ENCODE measurements around the gene MSH4. TPM values are rescaled to one million over a fixed set of nuclear protein-coding genes. Genes with fewer than 3 reads are reported as not detected.

MSH4 gene
- total RNA-seq, 1 donor from 2014 or later = 0.20 TPM

DNA sequence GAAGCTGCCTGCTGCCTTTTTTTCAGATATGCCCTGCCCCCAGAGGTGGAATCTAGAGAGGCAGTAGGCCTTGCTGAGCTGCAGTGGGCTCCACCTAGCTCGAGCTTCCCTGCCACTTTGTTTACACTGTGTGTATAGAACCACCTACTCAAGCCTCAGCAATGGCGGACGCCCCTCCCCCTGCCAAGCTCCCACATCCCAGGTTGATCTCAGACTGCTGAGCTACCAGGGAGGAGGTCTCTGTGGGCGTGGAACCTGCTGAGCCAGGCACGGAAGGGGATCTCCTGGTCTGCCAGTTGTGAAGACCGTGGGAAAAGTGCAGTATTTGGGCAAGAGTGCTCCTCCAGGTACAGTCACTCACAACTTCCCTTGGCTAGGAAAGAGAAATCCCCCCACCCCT lies 65.1 kb downstream of the MSH4 start:
- peaks cover 16% of the 10 kb centered on the region for H3K27me3 Mint-ChIP-seq (ENCODE audit: low read depth)
- no peaks in the 10 kb centered on the region for H3K4me1 Mint-ChIP-seq (ENCODE audit: low read depth)
- TF ChIP-seq CTCF (IDR thresholded peaks at IDR 0.05) = no peak
- no peak for DNase-seq (ENCODE audit: low spot score)
- H3K9me3 Mint-ChIP-seq (ENCODE audit: low read depth) = no peaks in the 10 kb centered on the region
- H3K27ac Mint-ChIP-seq (ENCODE audit: unreplicated experiment) = no peak overlapping the region
- no peaks in the 10 kb centered on the region for H3K36me3 Mint-ChIP-seq (ENCODE audit: low read depth)
- no peak overlapping the region for H3K4me3 Mint-ChIP-seq (ENCODE audit: unreplicated experiment)

DNA sequence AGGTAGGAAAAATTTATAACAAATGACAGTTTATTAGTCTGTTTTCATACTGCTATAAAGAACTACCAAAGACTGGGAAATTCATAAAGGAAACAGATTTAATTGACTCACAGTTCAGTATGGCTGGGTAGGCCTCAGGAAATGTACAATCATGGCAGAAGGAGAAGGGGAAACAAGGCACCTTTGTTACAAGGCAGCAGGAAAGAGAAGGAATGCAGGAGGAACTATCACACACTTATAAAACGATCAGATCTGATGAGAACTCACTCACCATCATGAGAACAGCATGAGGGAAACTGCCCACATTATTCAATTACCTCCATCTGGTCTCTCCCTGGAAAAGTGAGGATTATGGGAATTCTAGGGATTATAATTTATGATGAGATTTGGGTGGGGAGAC lies 74.3 kb downstream of the MSH4 start:
- Mint-ChIP-seq H3K4me1 (ENCODE audit: low read depth) (no peaks in the 10 kb centered on the region), H3K27me3 (ENCODE audit: low read depth) (no peaks in the 10 kb centered on the region), H3K9me3 (ENCODE audit: low read depth) (peaks cover 2% of the 10 kb centered on the region), H3K4me3 (ENCODE audit: unreplicated experiment) (no peak overlapping the region), H3K27ac (ENCODE audit: unreplicated experiment) (no peak overlapping the region), H3K36me3 (ENCODE audit: low read depth) (no peaks in the 10 kb centered on the region)
- DNase-seq (ENCODE audit: low spot score) = no peak
- TF ChIP-seq CTCF (IDR thresholded peaks at IDR 0.05) = no peak

GRCh38 chr1:75879985-75880384 lies 83.3 kb downstream of the MSH4 start:
- no peak for DNase-seq (ENCODE audit: low spot score)
- Mint-ChIP-seq H3K4me3 (ENCODE audit: unreplicated experiment) (no peak overlapping the region), H3K36me3 (ENCODE audit: low read depth) (no peaks in the 10 kb centered on the region), H3K27me3 (ENCODE audit: low read depth) (peaks cover 4% of the 10 kb centered on the region), H3K4me1 (ENCODE audit: low read depth) (no peaks in the 10 kb centered on the region), H3K27ac (ENCODE audit: unreplicated experiment) (no peak overlapping the region), H3K9me3 (ENCODE audit: low read depth) (no peaks in the 10 kb centered on the region)
- TF ChIP-seq CTCF (IDR thresholded peaks at IDR 0.05) = no peak

DNA sequence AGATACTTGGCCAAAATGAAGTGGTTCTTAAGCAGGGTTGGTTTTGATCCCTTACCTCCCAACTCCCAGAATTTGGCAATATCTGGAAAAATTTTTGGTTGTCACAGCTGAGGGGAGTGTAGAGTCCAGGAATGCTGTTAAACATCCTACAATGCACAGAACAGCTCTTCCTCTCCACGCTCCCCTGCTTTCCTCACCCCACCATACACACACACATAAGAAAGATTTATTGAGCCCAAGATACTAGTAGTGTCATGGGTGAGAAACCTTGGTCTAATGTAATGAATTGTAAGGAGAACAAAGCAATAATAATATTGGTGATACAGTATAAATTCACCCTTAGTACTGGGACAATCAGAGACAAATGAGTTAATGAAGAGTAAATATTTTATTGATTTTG lies 87.8 kb downstream of the MSH4 start:
- Mint-ChIP-seq H3K36me3 (ENCODE audit: low read depth) (no peaks in the 10 kb centered on the region), H3K27me3 (ENCODE audit: low read depth) (no peaks in the 10 kb centered on the region), H3K9me3 (ENCODE audit: low read depth) (no peaks in the 10 kb centered on the region), H3K27ac (ENCODE audit: unreplicated experiment) (no peak overlapping the region), H3K4me1 (ENCODE audit: low read depth) (no peaks in the 10 kb centered on the region), H3K4me3 (ENCODE audit: unreplicated experiment) (no peak overlapping the region)
- DNase-seq (ENCODE audit: low spot score) = no peak
- no peak for TF ChIP-seq CTCF (IDR thresholded peaks at IDR 0.05)

DNA sequence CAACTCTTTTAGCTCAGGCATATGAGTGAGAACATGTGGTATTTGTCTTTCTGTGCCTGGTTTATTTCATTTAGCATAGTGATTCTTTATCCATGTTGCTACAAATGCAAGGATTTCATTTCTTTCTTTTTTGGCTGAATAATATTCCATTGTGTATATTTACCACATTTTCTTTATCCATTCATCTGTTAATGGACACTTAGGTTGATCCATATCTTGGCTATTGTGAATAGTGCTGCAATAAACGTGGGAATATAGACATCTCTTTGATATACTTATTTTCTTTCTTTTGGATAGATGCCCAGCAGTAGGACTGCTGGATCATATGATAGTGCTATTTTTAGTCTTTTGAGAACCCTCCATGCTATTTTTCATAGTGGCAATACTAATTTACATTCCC lies 104.7 kb downstream of the MSH4 start:
- H3K4me3 Mint-ChIP-seq (ENCODE audit: unreplicated experiment) = no peak overlapping the region
- H3K4me1 Mint-ChIP-seq (ENCODE audit: low read depth) = peaks cover 5% of the 10 kb centered on the region
- DNase-seq (ENCODE audit: low spot score) = no peak
- H3K9me3 Mint-ChIP-seq (ENCODE audit: low read depth) = peaks cover 14% of the 10 kb centered on the region
- TF ChIP-seq CTCF (IDR thresholded peaks at IDR 0.05) = no peak
- no peak overlapping the region for H3K27ac Mint-ChIP-seq (ENCODE audit: unreplicated experiment)
- H3K36me3 Mint-ChIP-seq (ENCODE audit: low read depth) = peaks cover 5% of the 10 kb centered on the region
- peaks cover 7% of the 10 kb centered on the region for H3K27me3 Mint-ChIP-seq (ENCODE audit: low read depth)
